CD4-positive, alpha-beta T cell treated with Interleukin-6 at 100 ng/mL for 8 hours (primary cell): ENCODE data around the gene SIL1.
"Not testable (repeated sequence)": the region's sequence is repeated elsewhere in the genome, so short reads cannot be mapped to it uniquely, and the experiment has no call there.

Experiments
- DNase-seq: peaks from one replicate; pipeline ENCODE4 v3.0.0-alpha.2; 2020; ENCODE audit warnings: mixed read lengths, low spot score

Gene SIL1

DNA sequence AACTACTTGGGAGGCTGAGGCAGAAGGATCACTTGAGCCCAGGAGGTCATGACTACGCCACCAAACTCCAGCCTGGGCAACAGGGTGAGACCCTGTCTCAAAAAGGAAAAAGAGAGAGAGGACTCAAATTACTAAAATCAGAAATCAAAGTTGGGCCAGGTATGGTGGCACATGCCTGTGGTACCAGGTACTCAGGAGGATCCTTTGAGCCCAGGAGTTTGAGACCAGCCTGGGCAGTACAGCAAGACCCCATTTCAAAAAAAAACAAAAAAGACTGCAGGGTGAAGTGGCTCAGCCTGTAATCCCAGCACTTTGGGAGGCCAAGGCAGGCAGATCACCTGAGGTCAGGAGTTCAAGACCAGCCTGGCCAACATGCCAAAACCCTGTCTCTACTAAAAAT lies 23.8 kb downstream of the SIL1 start:
- DNase-seq: not testable (repeated sequence)

DNA sequence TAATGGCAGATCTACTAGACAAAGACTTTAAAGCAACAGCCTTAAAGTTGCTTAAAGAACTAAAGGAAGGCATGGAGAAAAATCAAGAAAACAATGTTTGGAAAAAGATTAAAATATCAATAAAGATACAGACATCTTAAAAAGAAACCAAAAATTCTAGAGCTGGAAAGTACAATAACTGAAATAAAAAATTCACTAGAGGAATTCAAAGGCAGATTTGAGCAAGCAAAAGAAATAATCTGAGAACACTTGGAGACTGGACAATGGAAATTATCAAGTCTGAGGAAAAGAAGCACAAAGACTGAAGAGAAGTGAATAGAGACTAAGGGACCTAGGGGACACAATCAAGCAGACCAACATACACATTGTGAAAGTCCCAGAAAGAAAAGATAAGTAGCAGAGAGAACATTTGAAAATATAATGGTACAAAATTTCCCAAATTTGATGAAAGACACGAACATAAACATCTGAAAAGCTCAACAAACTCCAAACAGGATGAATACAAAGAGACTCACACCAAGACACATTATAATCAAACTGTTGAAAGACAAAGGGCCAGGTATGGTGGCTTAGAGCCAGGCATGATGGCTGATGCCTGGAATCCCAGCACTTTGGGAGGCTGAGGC lies 26.3 kb downstream of the SIL1 start:
- DNase-seq: no peak

DNA sequence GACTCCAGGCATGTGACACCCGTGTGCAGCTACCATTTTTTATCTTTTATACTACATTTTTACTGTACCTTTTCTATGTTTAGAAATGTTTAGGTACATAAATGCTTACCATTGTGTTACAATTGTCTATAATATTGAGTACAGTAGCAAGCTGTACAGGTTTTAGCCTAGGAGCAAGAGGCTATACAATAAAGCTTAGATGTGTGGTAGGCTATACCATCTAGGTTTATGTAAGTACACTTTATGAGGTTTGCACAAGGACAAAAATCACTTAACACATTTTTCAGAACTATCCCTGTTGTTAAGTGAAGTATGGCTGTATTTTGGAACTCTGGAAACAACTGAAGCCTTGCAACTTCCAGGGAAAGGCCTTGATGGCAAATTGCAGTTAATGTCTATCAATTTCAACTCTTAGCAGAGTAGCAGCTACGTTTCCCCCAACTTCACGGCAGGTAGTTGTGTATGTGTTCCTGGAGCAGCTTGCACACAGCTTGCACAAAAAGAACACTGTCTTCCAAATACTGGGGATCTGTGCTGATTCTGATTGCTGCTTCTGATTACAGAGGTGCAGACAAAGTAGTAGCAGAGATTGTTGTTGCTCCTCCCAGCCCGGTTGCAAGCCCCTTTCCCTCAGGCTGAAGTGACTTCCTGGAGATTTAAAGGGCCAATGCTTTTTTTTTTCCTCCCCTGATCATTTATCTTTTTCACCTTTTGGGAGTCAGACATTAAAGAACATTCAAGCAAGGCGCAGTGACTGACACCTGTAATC lies 30.0 kb downstream of the SIL1 start:
- DNase-seq: no peak

DNA sequence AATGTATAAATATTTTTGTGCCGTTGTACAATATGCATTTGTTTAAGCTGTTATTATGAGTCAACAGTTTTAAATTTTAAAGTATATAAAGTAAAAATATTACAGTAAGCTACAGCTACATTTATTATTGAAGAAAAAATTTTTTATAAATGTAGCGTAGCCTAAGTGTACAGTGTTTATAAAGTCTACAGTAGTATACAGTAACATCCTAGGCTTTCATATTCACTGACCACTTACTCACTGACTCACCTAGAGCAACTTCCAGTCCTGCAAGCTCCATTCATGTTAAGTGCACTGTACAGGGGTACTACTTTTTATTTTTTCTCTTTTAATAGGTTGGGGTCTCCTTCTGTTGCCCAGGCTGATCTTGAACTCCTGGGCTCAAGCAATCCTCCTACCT lies 30.6 kb downstream of the SIL1 start:
- DNase-seq: no peak

DNA sequence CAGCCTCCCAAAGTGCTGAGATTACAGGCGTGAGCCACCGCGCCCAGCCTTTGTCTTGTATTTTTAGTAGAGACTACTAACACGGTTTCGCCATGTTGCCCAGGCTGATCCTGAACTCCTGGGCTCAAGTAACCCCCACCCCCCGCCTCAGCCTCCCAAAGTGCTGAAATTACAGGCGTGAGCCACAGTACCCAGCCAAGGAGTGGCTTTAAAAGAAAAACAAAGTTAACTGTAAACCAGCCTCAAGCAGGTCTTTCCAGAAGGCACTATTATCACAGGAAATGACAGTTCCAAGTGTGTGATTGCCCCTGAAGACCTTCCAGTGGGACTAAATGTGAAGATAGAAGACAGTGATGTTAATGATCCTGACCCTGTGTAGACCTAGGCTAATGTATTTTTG lies 31.1 kb downstream of the SIL1 start:
- DNase-seq: no peak

DNA sequence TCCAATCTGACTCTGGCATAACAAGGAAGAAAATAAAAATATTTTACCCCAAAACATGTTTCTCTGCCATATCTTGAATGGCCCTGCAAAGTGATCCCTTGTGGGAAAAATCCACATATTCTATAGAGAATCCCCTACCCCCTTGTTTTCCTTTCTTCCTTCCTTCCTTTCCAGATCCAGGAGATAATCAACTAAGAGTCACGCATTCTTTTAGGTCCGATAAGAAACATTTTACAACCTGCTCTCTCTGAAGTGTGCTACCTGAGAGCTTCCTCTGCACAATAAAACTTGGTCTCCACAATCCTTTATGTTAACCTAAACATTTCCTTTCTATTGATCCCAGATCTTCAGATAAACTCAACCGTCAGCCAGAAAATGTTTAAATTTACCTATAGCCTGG lies 33.3 kb downstream of the SIL1 start:
- not testable (repeated sequence) for DNase-seq

DNA sequence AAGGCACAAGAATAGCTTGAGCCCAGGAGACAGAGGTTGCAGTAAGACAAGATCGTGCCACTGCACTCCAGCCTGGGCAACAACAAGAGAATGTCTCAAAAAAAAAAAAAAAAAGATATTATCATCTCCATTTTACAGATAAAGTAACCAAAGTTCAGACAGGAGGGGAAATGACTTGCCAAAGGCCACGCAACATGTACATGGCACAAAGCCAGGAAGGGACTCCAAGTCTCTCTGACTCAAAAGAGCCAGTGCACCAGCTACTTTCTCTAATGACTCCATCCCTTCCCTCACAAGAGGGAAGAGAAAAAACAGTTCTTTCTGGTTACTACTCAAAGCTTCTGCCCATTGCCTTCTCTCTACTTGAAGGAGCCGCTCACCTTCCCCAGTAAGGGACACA lies 34.1 kb downstream of the SIL1 start:
- no peak for DNase-seq

DNA sequence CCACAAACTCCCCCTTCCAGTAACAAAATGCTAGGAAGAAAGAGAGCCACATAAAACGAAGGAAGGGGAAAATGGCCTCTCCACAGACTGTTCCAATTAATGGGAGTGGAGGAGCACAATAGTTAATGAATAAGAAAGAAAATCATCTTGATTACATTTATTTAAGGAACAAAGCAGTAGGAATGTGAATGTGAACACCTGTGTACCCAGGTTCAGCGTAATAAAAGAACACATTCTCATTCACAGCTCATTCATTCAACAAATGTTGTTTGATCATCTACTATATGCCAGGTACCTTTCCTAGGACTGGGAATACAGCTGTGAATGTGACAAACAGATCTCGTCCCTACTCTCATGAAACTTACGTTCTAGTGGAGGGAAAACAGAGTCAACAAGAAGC lies 35.7 kb downstream of the SIL1 start:
- no peak for DNase-seq

DNA sequence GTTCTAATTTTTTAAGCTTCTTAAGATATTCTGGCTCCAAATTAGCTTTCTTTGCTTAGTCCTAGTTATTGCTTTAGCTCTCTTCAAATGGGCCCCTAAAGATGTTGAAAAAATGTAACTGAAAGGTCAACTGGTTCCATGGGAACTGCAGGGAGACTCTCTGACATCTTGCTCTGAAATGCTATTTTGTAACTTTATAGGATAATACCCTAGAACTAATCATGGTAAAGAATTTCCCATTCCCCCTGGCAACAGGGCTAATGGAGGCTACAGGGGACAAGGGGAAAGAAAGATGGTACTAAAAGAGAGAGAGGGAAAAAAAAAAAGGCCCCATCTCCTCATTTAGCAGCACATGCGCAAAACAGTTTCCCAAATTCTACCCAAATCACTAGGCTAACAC lies 39.4 kb downstream of the SIL1 start:
- DNase-seq: no peak

DNA sequence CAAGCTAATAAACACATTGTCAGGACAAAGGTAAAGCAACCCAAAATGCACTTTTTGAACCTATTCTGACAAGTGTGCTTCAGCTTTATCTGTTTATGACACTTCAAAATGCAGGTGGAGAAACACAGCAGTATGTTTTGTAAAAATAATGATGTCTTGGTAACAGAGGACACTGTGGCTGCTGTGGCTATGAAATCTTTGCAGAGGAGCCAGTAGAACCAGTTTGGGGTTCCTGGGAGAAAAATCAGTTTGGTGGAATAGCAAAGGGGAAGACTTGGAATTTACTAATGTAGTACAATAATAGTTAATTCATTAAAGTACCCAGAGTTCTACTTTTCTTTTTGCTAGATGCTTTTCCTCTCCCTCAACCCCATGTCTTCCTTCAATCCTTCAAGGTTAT lies 40.6 kb downstream of the SIL1 start:
- DNase-seq: no peak

DNA sequence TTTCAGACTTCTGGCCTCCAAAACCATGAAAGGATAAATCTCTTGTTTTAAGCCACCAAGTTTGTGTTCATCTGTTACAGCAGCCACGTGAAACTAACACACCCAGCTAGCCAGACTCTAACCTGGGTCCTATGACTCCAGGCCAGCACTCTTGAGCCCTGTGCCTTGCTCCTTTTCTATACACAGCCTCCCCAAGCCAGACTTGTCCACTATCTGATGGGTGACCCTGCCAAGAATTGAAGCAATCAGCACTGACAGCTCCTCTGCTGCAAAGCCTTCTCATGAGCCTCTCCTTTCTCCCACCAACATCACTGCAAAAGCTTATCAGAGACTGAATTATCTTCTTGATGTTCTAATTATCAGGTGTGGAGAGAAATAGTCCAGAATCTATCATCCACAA lies 41.4 kb downstream of the SIL1 start:
- DNase-seq: no peak

DNA sequence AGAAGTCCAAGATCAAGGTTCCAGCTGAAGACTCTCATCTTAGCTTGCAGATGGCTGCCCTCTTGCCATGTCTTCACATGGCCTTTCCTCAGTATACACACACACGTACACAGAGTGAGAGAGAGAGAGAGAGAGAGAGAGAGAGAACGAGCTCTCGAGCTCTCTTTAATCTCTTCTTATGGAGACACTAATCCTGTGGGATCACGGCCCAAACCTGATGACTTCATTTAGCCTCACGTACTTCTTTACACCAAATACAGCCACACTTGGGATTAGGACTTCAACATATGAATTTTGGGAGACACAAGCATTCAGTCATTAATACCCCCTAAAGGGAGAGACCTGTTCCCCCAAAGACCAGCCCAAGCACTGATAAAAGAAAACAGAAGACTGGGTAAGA lies 42.8 kb downstream of the SIL1 start:
- DNase-seq: no peak

DNA sequence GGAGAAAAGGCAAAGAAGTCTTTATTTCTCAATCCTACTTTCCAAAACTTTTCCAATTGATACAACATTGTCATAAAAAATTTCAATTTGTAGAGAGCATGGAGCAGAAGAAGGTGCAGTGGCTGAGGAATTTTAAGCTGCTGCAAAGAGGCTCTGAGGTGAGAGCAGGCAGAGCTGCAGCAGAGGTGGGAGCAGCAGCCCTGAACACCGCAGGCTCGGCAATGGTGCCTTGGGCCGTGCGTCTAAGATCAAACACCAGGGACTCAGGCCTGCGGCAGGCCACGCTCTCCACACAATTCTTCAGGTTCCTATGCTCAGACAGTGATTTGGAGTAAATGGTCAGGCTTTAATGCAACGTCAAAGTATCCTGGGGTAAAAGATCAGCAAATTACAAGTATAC lies 46.3 kb downstream of the SIL1 start:
- DNase-seq: no peak

DNA sequence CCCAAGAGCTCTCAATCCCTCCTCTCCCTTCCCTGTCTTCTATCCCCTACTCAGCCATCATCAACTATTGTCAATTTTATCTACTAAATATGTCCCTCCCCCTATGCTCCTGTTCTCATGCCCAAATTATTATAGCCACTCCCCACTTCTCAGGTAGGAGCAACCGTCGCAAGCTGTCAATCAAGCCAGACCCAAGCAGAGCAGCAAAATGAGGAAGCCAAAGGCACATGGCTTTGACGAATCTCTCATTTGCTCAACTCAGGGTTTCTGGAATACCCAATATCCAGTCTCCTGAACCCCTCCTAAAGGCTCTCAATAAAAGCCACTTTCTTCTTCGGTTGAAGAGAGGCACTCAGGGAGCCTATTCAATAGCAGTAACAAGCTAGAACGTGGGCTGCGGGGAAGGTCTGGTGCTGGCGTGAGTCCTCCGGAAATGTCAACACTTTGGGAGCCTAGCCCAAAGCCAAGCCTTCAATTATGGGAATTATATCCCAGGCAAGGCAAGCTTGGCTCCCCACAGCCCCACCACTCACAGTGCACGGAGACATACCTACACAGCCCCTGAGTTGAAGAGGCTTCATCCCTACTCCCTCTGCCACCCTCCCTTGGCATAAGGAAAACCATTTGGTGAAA lies 47.7 kb downstream of the SIL1 start:
- no peak for DNase-seq

DNA sequence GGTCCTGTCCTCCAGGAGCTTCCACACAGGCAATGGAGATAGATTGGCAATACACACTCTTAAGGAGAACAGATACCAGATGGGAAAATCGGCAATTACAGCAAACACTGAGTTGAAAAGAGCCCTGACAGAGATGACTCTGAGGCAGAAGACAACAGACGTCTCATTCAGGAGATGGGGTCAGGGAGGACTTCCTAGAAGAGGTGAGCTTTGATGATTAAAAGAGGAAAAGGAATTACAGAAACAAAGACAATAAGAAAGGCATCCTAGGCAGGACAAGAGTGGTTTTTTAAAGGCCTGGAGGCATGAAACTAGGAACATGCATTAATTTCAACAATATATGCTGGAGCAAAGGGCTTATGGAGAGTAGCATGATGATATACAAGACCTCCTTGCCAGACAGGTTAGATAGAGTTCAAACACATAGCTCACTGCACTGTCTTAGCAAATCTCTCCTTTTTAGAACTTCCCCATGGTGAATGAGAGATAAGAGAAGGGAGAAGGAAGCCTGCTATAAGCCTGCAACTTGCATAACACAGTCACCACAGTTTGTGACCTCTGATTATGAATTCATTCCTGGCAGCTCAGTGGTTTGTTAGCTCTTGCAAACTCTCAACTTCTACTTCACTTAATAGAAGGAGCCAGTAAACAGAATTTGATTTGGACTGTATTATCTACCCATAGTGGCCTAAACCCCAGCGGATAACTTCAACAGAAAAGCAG lies 48.5 kb downstream of the SIL1 start:
- DNase-seq: no peak

DNA sequence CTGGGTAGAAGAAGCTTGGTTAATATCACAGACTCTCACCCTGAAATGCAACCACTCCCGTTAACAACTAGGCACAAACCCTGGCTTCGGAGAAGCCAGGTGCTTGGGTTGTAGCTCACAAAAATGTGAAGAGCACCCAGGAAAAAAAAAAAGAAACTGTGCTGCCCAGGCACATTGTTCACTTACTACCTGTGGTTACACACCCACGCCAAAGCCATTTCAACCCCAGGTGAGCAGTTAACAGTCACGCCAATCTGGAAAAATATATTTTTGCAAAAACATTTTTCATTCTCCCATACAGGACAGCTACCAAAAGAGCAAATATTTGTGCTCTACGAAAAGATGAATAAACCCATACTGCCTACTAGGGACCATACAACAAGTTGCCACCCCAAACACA lies 49.2 kb downstream of the SIL1 start:
- DNase-seq: no peak

DNA sequence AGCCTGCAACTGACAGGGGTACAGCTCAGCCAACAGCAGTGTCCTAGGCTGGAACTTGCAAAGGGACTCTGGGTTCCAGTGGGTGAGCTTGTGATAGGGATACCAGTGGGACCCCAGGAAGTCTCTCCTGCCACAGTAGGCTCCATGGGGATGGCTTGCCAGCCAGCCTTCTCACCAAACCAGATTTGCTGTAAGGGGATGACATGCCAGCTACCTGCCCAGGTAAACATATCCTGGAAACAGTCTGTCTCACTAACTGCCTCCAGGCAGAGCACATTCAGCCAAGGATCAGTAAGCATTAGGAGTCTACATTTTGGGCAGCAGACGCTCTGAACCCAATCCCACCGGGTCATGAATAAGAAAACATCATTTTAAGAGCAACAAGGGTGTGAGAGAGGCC lies 49.9 kb downstream of the SIL1 start:
- no peak for DNase-seq

DNA sequence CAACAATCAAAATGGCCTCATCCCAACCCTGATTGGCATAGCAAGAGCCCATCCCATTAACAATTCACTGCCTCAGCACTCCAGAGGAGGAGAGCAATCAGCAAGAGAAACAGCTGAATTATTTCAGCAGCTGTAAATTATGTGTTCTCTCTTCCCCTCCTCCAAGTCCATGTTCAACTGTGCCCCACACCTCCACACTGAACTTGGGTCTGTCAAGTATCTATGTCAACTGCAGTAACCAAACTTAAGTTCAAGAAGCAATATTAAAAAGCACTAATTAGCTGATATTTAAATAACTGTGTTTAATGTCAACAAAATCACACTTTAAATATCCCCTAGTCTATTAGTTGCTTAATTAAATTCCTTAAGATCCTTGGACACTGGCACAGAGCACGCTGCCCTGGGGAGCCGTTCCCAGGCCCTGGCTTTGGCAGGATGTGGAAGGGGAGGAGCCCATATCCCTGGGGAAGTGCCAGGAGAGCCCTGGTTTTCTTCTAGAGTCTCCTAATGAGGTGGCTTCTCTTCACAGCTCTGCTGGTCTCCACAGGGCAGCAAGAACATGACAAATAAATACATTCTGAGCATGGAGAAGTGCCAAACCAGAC lies 50.6 kb downstream of the SIL1 start:
- DNase-seq: no peak

DNA sequence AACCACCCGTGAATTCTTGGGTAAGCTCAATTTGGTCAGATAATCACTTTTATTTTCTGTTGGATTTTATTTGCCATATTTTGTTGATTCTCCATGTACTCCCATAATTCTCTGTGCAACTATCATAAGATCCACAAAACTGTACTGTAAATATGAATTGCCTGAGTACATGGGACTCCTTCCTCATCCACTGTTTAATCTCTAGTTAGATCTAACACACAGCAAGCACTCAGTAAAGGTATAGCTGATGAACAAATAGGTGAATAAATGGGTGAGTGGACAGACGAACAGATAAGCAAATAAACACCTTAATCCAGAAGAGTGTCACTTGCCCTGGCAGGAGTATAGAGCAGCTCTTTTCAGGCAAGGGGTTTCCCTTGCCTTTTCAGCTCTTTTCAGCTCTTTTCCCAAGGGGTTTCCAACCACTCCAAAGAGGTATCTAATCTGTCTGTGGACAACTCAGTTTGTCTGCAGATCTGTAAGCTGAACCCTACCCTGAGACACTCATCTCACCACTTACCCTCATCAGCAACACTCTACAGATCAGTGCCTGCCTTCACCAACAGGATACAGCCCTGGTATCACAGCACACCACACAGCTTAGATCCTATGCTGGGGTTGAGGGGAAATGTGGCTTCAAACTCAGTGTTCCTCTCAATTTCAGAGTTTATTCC lies 51.2 kb downstream of the SIL1 start:
- no peak for DNase-seq

DNA sequence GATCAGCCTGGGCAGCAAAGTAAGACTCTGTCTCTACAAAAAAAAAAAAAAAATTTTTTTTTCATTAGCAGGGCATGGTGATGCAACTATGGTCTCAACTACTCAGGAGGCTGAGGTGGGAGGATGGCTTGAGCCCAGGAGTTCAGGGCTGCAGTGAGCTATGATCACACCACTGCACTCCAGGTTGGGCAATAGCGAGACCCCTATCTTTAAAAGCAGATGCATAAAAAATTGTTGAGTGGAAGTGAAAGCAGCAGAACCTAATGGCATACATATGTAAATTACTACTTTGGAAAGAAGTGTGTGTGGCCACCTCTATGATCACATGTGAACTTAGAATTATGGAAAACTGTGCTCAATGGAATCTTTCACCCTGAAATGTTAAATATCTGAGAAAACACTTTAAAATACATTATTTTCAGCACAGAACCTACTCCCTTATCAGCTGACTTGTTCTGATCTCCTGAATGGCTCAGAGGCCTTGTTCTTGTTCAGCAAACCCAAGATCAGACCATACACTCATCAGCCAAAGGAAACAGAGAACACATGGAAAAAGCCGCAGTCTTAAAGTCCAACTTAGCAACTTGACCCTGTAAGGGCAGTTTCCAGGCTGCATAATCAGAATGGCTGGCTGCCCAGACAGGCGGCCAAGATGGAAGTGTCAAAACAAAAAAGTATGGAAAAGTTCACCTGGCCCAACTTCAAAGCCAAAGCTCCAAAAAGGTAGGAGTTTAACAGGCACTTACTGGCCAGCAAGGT lies 56.5 kb downstream of the SIL1 start:
- no peak for DNase-seq

DNA sequence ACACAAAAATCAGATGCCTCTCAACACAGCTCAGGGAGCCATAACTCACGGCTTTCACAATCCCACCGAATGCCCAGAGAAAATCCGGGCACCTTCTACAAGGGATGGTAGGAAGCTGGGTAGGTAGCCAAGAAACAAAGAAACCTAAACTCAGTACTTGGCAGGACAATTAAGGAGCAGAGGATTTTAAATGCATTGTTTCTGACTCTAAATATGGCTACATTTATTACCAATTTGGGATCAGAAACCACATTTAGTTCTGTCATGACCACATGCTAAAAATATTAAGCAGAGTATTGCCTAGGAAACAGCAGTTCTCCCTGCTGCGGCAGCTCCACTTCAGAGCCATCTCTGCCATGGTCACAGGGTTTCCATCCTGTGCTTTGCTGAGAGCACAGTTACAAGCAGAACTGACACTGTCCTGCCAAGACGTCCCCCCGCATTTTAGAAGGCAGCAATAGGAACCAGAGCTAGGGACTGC lies 57.5 kb downstream of the SIL1 start:
- no peak for DNase-seq
